NOMO-1 treated with dmso at 0.1 percent for 144 hours (cell line): ENCODE measurements around the gene TLR9.
A peak's percentile ranks its signal among the peaks of the same experiment; 100 is the strongest.

Source experiments
- DNase-seq: peaks from one replicate; lab custom pipeline; 2025; ENCODE audit not compliant: unreplicated experiment; lab: John Stamatoyannopoulos, UW

Gene TLR9

DNA sequence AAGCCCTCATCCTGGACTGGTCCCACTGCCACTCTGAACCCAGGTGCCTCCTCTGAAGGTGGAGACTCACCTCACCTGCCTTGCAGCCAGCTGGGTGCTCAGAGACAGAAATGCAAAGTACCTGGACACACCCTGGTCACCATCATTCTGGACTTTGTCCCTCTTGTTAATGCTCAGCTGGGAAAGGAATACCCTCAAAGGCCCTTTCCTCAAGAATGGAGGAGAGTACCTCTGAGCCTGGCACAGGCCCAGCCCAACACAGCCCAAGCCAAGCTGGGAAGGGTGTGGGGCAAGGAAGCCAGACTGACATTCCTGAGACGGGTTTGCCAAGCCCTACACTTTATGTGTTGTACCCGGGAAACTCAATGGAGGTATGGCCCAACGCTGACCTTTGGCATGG lies 28.5 kb downstream of the TLR9 start:
- DNase-seq = no peak

- DNase-seq = peak; percentile 24
Observed at GRCh38 chr3:52195823-52196331, 29.6 kb downstream of the TLR9 start.

DNA sequence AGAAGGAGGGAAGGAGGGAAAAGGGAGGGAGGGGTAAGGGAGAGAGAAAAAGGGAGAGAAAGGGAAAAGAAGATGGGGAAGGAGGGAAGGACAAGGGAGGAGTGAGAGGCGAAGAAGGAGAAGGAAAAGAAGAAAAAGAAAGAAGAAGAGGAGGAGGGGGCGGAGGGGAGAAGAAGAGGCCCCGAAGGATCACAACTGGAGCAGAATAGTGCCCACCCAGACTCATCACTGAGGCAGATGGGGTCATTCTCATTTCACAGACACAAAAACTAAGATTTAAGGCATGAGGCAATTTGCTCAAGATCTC lies 30.2 kb downstream of the TLR9 start:
- no peak for DNase-seq

DNA sequence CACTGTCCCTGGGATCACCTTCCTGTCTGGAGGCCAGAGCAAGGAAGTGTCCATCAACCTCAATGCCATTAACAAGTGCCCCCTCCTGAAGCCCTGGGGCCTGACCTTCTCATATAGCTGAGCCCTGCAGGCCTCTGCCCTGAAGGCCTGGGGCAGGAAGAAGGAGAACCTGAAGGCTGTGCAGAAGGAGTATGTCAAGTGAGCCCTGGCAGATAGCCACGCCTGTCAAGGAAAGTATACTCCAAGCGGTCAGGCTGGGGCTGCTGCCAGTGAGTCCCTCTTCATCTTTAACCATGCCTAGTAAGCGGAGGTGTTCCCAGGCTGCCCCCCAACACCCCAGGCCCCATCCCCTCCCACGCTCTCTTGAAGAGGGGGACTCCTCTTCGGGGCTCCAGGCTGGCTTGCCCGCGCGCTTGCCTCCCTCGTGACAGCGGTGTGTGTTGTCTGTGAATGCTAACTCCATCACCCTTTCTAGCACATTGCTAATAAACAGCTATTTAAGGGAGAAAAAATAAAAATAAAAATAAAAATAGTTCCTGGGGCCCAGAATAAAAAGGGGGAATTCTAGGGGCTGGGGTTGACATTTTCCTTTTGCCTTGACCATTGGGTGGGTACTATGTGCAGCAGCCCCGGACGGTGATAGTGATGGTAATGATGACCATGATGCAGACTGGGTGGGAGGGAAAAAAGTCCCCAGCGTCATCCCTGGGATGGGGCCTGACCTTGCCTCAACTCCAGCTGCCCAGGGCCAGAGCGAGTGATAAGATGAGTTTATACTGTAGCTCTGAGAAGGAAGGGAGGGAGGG lies 30.8 kb downstream of the TLR9 start:
- DNase-seq = no peak

GRCh38 chr3:52193065-52193464 lies 32.4 kb downstream of the TLR9 start:
- no peak for DNase-seq

DNA sequence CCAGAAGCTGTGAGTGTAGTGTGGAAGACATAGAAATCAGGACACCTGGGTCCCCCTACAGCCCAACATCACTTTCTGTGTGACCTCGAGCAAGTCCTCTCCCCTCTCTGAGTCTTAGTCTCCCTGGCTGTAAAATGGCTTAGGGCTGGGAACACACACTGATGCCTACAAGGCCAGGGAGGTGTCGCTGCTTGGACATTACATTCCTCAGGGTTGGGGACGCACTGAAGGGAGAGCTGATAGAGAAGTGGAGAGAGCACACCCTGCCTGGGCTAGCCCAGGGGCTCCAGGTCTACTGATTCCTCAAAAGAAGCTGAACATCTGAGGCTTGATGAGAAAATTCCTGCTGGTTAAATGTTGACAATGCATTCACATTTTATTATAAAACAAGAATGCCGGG lies 33.8 kb downstream of the TLR9 start:
- no peak for DNase-seq

DNA sequence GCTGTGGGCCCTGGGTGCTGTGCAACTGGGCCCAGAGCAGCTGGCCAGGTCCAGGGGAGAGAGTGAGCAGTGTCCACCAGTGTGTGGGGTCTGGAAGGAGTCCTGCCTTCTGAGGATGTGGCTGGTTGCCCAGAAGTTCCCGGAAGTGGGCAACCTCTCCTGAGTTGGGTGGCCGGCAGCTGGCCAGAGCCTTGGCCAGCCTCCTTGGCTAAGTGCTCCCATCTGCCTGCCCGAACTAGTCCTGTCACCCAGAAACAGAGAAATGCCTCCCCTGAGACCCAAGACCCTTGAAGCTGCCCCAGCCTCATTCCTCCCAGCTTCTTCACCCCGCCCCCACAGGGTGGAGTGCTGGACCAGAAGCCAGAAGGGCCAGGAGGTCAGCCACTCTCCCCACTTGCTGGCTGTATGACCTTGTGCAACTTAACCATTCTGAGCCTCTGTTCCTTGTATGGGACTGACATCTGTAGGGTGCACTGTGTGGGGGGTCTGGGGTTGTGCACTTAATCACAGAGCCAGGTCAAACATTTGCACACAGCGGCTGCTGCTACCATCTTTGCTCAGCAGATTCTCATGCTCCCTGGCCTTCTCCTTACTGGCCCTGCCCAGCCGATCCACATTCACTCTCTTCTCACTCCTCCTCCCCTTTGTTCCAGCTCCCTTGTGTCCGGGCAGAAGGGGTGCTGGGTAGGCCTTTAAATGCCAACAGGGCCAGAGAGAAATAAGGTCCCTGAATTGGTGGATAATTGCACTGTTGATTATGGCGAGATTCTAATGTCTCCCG lies 35.0 kb downstream of the TLR9 start:
- DNase-seq = no peak

GRCh38 chr3:52188556-52188955 lies 36.9 kb downstream of the TLR9 start:
- DNase-seq = no peak

DNA sequence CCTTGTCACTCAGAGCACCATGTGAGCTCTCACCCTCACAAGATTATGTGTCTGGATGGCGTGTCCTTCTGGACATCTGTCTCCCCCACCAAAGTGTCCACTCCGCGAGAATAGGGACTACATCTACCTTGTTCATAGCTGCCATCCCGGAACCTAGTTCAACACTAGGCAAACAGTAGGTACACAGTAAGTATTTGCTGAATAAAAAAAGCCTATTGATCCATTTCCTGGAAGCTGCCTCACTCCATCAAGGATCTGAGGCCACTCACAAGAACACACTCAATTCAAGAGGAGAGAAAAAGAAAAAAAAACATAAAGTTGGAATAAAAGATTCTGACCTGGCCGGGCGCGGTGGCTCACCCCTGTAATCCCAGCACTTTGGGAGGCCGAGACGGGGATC lies 38.7 kb downstream of the TLR9 start:
- no peak for DNase-seq

- DNase-seq = peak; percentile 80
Observed at GRCh38 chr3:52185837-52186236, 39.6 kb downstream of the TLR9 start.

DNA sequence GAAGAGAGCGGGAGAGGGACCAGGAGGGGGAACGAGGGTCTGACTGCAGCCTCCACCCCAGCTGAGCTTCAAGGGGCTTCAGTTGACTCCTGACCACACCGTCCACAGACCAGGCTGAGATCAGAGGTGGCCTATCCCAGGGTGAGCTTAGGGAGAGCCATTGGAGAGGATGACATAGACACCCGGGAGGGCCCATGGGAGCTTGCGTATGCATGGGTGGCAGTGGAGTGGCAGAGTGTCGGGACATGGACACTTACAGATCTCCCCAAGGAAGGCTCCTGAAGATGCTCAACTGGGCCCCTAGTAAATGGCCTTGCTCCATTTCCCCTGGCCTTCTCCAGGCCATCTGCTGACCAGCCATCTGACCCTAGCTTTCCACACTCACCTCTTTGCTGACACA lies 40.1 kb downstream of the TLR9 start:
- no peak for DNase-seq

DNA sequence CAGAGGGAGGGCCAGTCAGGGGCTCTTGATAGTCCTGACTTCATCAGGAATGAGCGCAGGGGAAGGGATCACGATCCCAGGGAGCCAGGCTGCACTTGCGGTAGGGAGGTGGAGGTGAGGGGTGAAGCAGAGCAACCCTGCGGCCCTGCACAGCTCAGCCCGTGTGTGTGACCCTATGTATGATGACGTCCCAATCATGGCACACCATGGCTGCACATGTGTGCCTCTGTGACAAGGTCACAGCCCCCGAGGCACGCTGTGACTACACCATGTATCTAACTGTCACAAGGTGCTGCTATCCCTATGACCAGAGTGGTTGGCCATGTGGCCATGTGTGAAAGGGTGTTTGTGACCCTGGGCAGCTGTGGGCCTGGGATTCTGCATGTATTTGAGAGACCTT lies 40.8 kb downstream of the TLR9 start:
- no peak for DNase-seq

GRCh38 chr3:52183786-52184445 lies 41.5 kb downstream of the TLR9 start:
- DNase-seq = no peak

- no peak for DNase-seq
Observed at GRCh38 chr3:52182691-52183090, 42.8 kb downstream of the TLR9 start.

DNA sequence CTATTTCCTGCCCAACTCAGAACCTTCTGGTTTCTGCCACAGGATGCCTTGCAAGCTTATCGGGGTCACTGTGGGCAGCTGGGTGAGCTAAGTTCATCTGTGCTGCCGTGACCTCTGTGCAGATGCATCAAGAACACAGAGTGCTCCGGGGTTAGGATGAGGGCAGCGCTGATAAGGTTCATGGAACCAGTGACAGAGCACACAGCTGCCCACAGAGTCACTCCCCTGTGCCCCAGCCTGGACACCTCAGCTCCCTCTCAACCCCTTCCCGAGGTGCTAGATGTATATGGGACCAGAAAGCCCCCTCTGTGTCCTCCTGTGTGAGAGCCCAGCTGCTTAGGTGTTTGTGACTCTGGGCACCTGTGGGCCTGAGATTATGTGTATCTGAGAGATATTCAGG lies 43.2 kb downstream of the TLR9 start:
- no peak for DNase-seq

DNA sequence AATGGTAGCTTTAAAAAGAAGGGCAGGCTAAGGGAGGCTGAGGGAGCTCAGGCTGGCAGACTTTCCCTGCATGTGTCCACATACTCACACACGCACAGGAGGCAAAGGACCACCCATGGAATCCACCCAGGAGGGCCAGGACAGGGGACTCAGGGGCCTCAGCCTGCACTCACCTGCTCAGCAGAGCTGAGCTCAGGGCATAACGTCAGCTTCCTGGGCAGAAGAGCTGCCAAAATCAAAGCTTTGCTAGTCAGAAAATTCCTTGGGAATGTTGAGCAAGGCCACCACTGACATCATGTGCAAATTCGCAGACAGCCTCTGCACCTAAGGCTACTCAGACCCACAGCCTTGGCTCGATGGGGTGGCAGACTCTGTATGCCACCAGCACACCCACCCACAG lies 43.9 kb downstream of the TLR9 start:
- DNase-seq = no peak

GRCh38 chr3:52178537-52178936 lies 46.9 kb downstream of the TLR9 start:
- no peak for DNase-seq

- peak; percentile 46 for DNase-seq
Observed at GRCh38 chr3:52178126-52178525, 47.3 kb downstream of the TLR9 start.

DNA sequence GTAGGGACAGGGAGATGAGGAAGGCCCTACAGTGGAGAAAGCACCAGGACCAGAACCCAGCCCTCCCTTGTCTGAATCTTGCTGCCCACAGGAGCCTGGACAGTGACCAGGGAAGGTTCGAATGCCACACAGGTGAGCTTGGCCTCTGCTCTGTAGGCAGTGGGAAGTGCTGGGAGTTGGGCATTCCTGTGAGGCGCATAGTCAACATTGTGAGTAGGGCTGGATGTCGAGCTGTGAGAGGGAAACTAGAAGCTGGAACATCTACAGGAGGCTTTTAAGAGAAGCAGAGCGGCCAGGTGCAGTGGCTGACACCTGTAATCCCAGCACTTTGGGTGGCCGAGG lies 47.8 kb downstream of the TLR9 start:
- no peak for DNase-seq

GRCh38 chr3:52176951-52177700 lies 48.3 kb downstream of the TLR9 start:
- no peak for DNase-seq

GRCh38 chr3:52176180-52176752 lies 49.2 kb downstream of the TLR9 start:
- DNase-seq = no peak
